Stimulated activated CD4-positive, alpha-beta T cell treated with anti-CD3 and anti-CD28 coated beads, TNF-alpha, amount 100 ng/mL, for 4 hours (primary cell): ENCODE results near the gene CXCR5.

Experiments used
- DNase-seq, 3 experiments: peaks; one replicate each; pipeline ENCODE4 v3.0.0-alpha.2; 2020; ENCODE audit warnings: low read depth in 3 of 3

The CXCR5 gene

DNA sequence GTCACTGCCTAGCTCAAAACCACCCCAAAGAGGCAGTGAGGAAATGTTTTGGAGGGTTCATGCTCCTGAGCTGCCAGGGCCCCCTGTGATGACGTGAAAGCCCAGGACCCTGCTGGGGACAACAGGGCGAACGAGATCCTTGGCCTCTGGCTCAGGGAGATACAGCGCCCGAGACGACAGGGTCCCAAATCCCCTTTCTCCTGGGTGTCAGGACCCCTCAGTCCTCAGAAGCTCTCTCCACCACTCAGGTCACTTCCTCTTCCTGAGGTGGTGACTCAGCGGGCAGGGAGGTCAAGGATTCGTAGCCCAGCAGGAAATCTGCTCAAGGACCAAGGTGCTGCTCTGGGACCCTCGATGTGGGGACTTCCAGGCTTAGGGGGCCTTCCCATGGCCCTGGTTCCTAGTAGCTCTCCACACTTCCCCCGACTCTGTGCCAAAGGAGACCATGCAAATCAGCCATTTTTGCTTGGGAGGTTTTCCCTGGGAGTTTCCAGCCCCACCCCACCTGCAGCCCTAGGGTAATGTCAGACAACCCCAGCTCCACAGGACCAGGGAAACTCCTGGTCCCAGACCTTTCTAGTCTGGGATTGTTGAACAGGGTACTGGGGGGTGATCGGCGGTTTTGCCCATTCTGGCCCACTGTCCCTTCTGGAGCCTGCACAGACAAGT, 29.2 kb downstream of the CXCR5 start:
- DNase-seq: no peak

DNA sequence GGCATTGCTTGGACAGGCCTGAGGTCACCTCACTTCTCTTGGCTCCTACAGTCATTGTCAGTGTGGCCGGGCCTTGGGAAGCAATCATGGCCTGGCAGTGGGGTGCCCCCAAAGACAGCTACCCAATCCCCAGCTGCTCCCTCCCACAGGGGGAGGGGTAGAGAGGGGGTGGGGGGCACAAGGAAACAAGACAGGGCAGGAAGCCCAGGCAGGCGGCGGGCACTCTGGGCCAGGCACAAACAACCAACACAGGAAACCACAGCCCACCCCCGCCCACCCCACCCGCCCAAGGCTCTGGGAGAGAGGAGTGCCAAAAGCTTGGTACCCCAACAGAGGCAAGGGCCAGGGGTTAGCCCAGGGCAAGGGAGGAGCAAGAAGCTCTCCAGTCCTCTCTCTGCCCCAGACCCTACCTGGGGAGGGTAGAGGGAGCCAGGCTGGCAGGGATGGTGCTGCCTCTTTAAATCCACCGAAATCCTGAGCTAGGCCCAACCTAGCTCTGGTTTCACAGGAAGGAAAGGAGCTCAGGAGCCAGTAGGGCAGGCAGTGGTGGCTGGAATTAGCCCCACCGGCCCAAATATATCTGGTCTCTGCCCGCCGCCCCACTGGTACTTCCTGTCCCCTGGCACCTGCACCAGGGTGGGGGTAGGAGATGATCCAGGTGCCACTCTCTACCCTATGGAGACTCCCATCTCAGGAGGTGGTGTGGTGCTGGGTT, 29.9 kb downstream of the CXCR5 start:
- no peak for DNase-seq

- DNase-seq: no peak
Observed at GRCh38 chr11:118914178-118914918, 30.7 kb downstream of the CXCR5 start.

- no peak for DNase-seq
Observed at GRCh38 chr11:118914987-118915386, 31.3 kb downstream of the CXCR5 start.

- DNase-seq: no peak
Observed at GRCh38 chr11:118915396-118915795, 31.7 kb downstream of the CXCR5 start.

DNA sequence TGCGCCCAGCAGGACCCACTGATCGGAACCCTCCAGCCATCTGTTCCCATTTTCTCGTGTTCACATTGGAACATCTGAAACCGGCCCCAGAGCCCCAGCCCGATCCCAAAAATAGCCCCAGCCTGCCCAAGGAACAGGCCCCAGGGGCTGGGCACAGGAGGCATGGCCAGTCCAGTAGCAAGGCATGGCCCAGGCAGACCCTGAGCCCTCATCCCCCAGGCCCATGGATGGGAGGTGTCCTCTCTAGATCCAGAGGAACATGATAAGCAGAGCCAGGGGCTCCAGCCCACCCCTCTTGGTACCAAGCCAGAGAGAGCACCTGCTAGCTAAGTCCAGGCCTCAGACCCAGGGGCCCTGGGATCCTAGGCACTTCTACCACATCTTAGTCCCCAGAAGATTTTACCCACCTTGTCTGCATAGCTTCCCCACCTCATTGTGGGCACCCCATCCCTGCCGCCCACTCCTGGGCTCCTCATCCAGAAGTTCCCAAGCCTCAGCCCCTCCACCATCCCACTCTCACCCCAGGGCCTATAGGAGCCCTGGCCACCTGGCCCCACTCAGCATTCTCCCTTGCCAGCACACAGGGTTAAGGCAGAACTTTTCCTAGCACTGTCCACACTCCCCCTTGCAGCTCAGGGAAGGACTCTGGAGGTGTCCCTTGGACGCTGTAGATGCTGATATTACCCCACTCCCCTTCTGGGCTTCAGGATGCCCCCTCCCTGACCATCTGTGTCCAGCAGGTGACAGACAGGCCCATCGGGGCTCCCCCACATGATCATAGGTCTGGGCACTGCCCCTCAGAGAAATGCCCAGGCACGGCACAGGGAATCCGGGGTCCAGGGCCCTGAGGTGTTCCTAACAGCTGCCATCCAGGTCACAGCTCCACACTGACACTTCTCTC, 32.5 kb downstream of the CXCR5 start:
- DNase-seq: no peak

- no peak for DNase-seq
Observed at GRCh38 chr11:118916842-118917388, 33.2 kb downstream of the CXCR5 start.

- no peak for DNase-seq
Observed at GRCh38 chr11:118917481-118918127, 33.9 kb downstream of the CXCR5 start.

GRCh38 chr11:118918128-118918685, 34.5 kb downstream of the CXCR5 start:
- no peak for DNase-seq

GRCh38 chr11:118918686-118919280, 35.1 kb downstream of the CXCR5 start:
- DNase-seq: no peak

- no peak for DNase-seq
Observed at GRCh38 chr11:118921121-118921928, 37.6 kb downstream of the CXCR5 start.

DNA sequence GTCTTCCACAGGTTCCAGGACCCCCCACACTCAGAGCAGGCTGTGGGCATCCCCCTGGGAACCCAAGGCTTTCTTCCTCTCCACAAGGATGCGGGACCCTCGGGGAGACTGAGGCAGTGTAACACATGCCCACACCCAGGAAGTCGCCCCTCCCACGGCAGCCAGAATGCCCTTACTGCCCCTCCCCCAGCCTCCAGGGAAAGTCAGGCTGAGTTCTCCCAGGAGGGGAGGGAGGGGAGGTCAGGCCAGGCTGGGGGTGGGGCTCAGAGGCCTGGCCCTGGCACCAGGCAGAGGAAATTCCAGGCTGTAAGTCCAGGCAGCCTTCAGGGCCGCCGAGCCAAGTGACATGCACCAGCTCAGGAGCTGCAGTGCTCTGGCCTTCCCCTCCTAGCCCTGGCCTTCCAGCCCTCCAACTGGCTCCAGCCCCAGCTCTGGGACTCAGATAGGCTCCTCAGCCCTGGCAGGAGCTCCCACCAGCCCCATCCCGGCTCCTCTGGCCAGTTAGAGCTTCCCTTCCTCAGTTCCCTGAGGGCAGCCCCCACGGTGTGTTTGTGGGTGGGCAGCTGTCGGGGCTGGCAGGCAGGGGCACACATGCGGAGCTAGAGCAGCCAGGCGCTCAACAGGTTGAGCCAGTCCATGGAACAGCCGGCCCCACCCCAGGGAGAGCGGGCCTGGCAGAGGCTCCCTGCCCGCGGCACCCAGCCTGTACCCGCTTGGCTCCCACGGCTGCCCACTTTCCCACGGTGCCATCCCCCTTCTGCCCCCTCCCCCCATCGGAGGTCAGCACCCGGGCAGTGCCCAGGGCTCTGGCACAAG, 38.4 kb downstream of the CXCR5 start:
- DNase-seq: no peak

- no peak for DNase-seq
Observed at GRCh38 chr11:118922745-118923627, 39.3 kb downstream of the CXCR5 start.

GRCh38 chr11:118923721-118924587, 40.3 kb downstream of the CXCR5 start:
- no peak for DNase-seq

GRCh38 chr11:118924591-118925585, 41.2 kb downstream of the CXCR5 start:
- DNase-seq: no peak
